HepG2 (cell line): Measurements from ENCODE around the gene CSKMT. TPM values are rescaled to one million over a fixed set of nuclear protein-coding genes. Genes with fewer than 3 reads are reported as not detected.

Experiments
- AGO1 ChIP-seq: fragments of 200-400 bp; formaldehyde crosslinking; IDR thresholded peaks from 2 replicates; pipeline ENCODE4 v1.6.1; 2017; ENCODE audit warnings: mild to moderate bottlenecking, low read depth, low read length, moderate library complexity; ENCODE audit not compliant: poor library complexity, severe bottlenecking
- ATF1 ChIP-seq: IDR thresholded peaks from 2 replicates; pipeline ENCODE4 v1.6.1; 2016; ENCODE audit warnings: mild to moderate bottlenecking, control low read depth
- CENPX ChIP-seq: sonication (generic); formaldehyde crosslinking; IDR thresholded peaks from 2 replicates; pipeline ENCODE4 v1.9.0; 2021; ENCODE audit warnings: mild to moderate bottlenecking, missing genetic modification reagents, moderate library complexity
- FIP1L1 ChIP-seq: fragments of 200-400 bp; formaldehyde crosslinking; IDR thresholded peaks from 2 replicates; pipeline ENCODE4 v1.6.1; 2018; ENCODE audit warnings: low read depth, mild to moderate bottlenecking, low read length, moderate library complexity, borderline replicate concordance; ENCODE audit not compliant: insufficient read depth
- FOXA3 ChIP-seq: IDR thresholded peaks from 2 replicates; pipeline ENCODE4 v1.6.1; 2016; ENCODE audit warnings: missing genetic modification reagents, missing compliant biosample characterization
- FOXP4 ChIP-seq: sonication (generic); formaldehyde crosslinking; IDR thresholded peaks from 2 replicates; pipeline ENCODE4 v1.4.0; 2020; ENCODE audit warnings: missing genetic modification reagents
- GATAD2A ChIP-seq: IDR thresholded peaks from 2 replicates; pipeline ENCODE4 v1.6.1; 2016
- HDAC2 ChIP-seq: sonication (generic); formaldehyde crosslinking; IDR thresholded peaks from 2 replicates; pipeline ENCODE4 v1.4.0; 2020; ENCODE audit warnings: missing genetic modification reagents
- HNRNPLL ChIP-seq: fragments of 200-400 bp; formaldehyde crosslinking; IDR thresholded peaks from 2 replicates; pipeline ENCODE4 v1.6.1; 2017; ENCODE audit warnings: mild to moderate bottlenecking, low read depth, low read length; ENCODE audit not compliant: poor library complexity, severe bottlenecking
- KAT7 ChIP-seq: IDR thresholded peaks from 2 replicates; pipeline ENCODE4 v1.6.1; 2018; ENCODE audit warnings: borderline replicate concordance, missing compliant biosample characterization
- MAF1 ChIP-seq: sonication (generic); formaldehyde crosslinking; IDR thresholded peaks from 2 replicates; pipeline ENCODE4 v1.5.0; 2020; ENCODE audit warnings: missing genetic modification reagents, borderline replicate concordance
- MAFF ChIP-seq: IDR thresholded peaks from 2 replicates; pipeline ENCODE4 v1.6.1; 2011; ENCODE audit warnings: low read depth, low read length, improper control_type of control experiment
- NCOA2 ChIP-seq: sonication (generic); formaldehyde crosslinking; IDR thresholded peaks from 2 replicates; pipeline ENCODE4 v1.8.0; 2022; ENCODE audit warnings: inconsistent platforms
- PCBP2 ChIP-seq: fragments of 200-400 bp; formaldehyde crosslinking; optimal IDR thresholded peaks from 2 replicates; pipeline ENCODE3; 2018; ENCODE audit warnings: low read length, low read depth; ENCODE audit not compliant: poor library complexity, severe bottlenecking
- PHF20 ChIP-seq: sonication (generic); formaldehyde crosslinking; IDR thresholded peaks from 2 replicates; pipeline ENCODE4 v1.5.0; 2020; ENCODE audit warnings: mild to moderate bottlenecking, missing genetic modification reagents
- RAD21 ChIP-seq: fragments of 450-650 bp; formaldehyde crosslinking; IDR thresholded peaks from 2 replicates; pipeline ENCODE4 v1.5.0; 2020; ENCODE audit warnings: mild to moderate bottlenecking
- SP2 ChIP-seq: sonication (generic); formaldehyde crosslinking; IDR thresholded peaks from 2 replicates; pipeline ENCODE4 v1.5.1; 2020; ENCODE audit warnings: mild to moderate bottlenecking, missing genetic modification reagents
- TBP ChIP-seq: sonication (generic); formaldehyde crosslinking; IDR thresholded peaks from 2 replicates; pipeline ENCODE4 v1.5.0; 2020; ENCODE audit warnings: missing genetic modification reagents
- TBX2 ChIP-seq: sonication (generic); formaldehyde crosslinking; IDR thresholded peaks from 2 replicates; pipeline ENCODE4 v1.5.0; 2020; ENCODE audit warnings: missing genetic modification reagents, mild to moderate bottlenecking, borderline replicate concordance
- TEAD3 ChIP-seq: optimal IDR thresholded peaks from 2 replicates; pipeline ENCODE3; 2016; ENCODE audit warnings: borderline replicate concordance
- ZNF234 ChIP-seq: sonication (generic); formaldehyde crosslinking; conservative IDR thresholded peaks from 2 replicates; pipeline ENCODE4 v1.5.1; 2020; ENCODE audit warnings: mild to moderate bottlenecking, missing genetic modification reagents
- ZNF260 ChIP-seq: sonication (generic); formaldehyde crosslinking; IDR thresholded peaks from 2 replicates; pipeline ENCODE4 v1.4.0; 2020; ENCODE audit warnings: missing genetic modification reagents, low read depth, mild to moderate bottlenecking, borderline replicate concordance
- ZNF296 ChIP-seq: sonication (generic); formaldehyde crosslinking; conservative IDR thresholded peaks from 2 replicates; pipeline ENCODE4 v1.5.0; 2020; ENCODE audit warnings: mild to moderate bottlenecking, missing genetic modification reagents
- ZNF367 ChIP-seq: sonication (generic); formaldehyde crosslinking; IDR thresholded peaks from 2 replicates; pipeline ENCODE4 v1.4.0; 2020; ENCODE audit warnings: missing genetic modification reagents, borderline replicate concordance
- ZNF589 ChIP-seq: sonication (generic); formaldehyde crosslinking; conservative IDR thresholded peaks from 2 replicates; pipeline ENCODE4 v1.8.0; 2022; ENCODE audit warnings: mild to moderate bottlenecking, moderate library complexity, missing genetic modification reagents
- ZNF616 ChIP-seq: sonication (generic); formaldehyde crosslinking; IDR thresholded peaks from 2 replicates; pipeline ENCODE4 v1.5.0; 2020; ENCODE audit warnings: low read depth, mild to moderate bottlenecking, missing genetic modification reagents
- ZNF660 ChIP-seq: sonication (generic); formaldehyde crosslinking; IDR thresholded peaks from 2 replicates; pipeline ENCODE4 v1.5.1; 2020; ENCODE audit warnings: mild to moderate bottlenecking, low read depth, missing genetic modification reagents, borderline replicate concordance
- ZNF737 ChIP-seq: sonication (generic); formaldehyde crosslinking; IDR thresholded peaks from 2 replicates; pipeline ENCODE4 v1.5.0; 2020; ENCODE audit warnings: missing genetic modification reagents, mild to moderate bottlenecking, borderline replicate concordance
- ZNF850 ChIP-seq: sonication (generic); formaldehyde crosslinking; conservative IDR thresholded peaks from 2 replicates; pipeline ENCODE4 v1.9.0; 2021; ENCODE audit warnings: mild to moderate bottlenecking, missing genetic modification reagents
- polyA plus RNA-seq, 8 experiments: library from polyadenylated mRNA; depleted of rRNA in 3 of 8; stranded (reverse) in 7 of 8; unstranded in 1 of 8; fragments of >200 nt; fragmentation: Illumina TruSeq in 4 of 8; extraction: Trizol in 4 of 8; gene quantifications; 2 replicates each; pipeline versions ENCODE4 v1.2.1 to v1.2.3, GENCODE V29; 2011 to 2016; ENCODE audit warnings: low read depth in 4 of 8, missing spikeins in 1 of 8, mixed read lengths in 1 of 8; ENCODE audit not compliant: insufficient read depth in 1 of 8
- total RNA-seq, 5 experiments: library from RNA; depleted of rRNA; stranded (reverse); fragments of >200 nt; fragmentation: Illumina TruSeq; extraction: Trizol; gene quantifications; 2 replicates each; pipeline ENCODE4 v1.2.3, GENCODE V29; 2016; ENCODE audit warnings: low read depth in 1 of 5

The CSKMT gene
- total and polyA plus RNA-seq, 2 of the 13 experiments (the other 11 are each of a cell fraction or from before 2014, with no cell fraction given): 7.6 to 31.8 TPM

- TF ChIP-seq ZNF737 (CRISPR knock-in tag) (no peak), ZNF367 (CRISPR knock-in tag) (no peak), MAF1 (CRISPR knock-in tag) (no peak), PCBP2 (no peak), FOXP4 (CRISPR knock-in tag) (no peak), SP2 (CRISPR knock-in tag) (peak; percentile 89), ZNF850 (no peak), FOXA3 (CRISPR knock-in tag) (0 out of 2 replicates have a peak, but pooled peaks have one; percentile 19), ZNF234 (CRISPR knock-in tag) (no peak), HDAC2 (CRISPR knock-in tag) (0 out of 2 replicates have a peak, but pooled peaks have one; percentile 33), TEAD3 (CRISPR knock-in tag) (no peak), PHF20 (CRISPR knock-in tag) (peak; percentile 38; the same call in 1 of the 2 replicates), MAFF (no peak), ZNF296 (CRISPR knock-in tag) (no peak; the same call in 1 of the 2 replicates), ZNF589 (no peak), NCOA2 (peak; percentile 44; the same call in 1 of the 2 replicates), GATAD2A (CRISPR knock-in tag) (no peak), ATF1 (CRISPR knock-in tag) (peak; percentile 84), FIP1L1 (0 out of 2 replicates have a peak, but pooled peaks have one; percentile 50), TBP (CRISPR knock-in tag) (no peak), HNRNPLL (peak; percentile 66), ZNF660 (no peak), RAD21 (CRISPR knock-in tag) (no peak), ZNF260 (CRISPR knock-in tag) (no peak), TBX2 (CRISPR knock-in tag) (0 out of 2 replicates have a peak, but pooled peaks have one; percentile 22), ZNF616 (no peak), KAT7 (CRISPR knock-in tag) (peak; percentile 75; the same call in 1 of the 2 replicates), CENPX (CRISPR knock-in tag) (no peak), AGO1 (peak; percentile 84)
These were observed 18.9 kb upstream of the CSKMT start, which contains the start of gene GANAB (continued) for GRCh38 chr11:62645946-62646824.
